GM12891 (cell line): ENCODE data around the gene TMEM80.

Experiments used
- DNase-seq: peaks from one replicate; pipeline ENCODE4 v3.0.0; 2011; ENCODE audit warnings: low spot score; ENCODE audit not compliant: insufficient read length
- FAIRE-seq: peaks from 2 replicates; lab custom pipeline; 2011; peaks lifted over from hg19 to GRCh38; lab: Jason Lieb, UNC
- PAX5 ChIP-seq: IDR thresholded peaks from 2 replicates; pipeline ENCODE4 v1.6.1; 2011; ENCODE audit warnings: low read length, moderate library complexity, mild to moderate bottlenecking; ENCODE audit not compliant: insufficient read depth, severe bottlenecking
- POLR2A ChIP-seq: IDR thresholded peaks from 2 replicates; pipeline ENCODE4 v1.6.1; 2011; ENCODE audit warnings: low read depth, low read length, control low read depth
- POLR2AphosphoS5 ChIP-seq: IDR thresholded peaks from 2 replicates; pipeline ENCODE4 v1.6.1; 2011; ENCODE audit warnings: low read depth, low read length, control low read depth
- POU2F2 ChIP-seq: IDR thresholded peaks from 2 replicates; pipeline ENCODE4 v1.6.1; 2011; ENCODE audit warnings: low read depth, mild to moderate bottlenecking, control low read depth, low read length, moderate library complexity
- SPI1 ChIP-seq: IDR thresholded peaks from 2 replicates; pipeline ENCODE4 v1.6.1; 2011; ENCODE audit warnings: low read depth, low read length, control low read depth
- TAF1 ChIP-seq: IDR thresholded peaks from 2 replicates; pipeline ENCODE4 v1.6.1; 2011; ENCODE audit warnings: low read depth, low read length, control low read depth

Gene TMEM80

DNA sequence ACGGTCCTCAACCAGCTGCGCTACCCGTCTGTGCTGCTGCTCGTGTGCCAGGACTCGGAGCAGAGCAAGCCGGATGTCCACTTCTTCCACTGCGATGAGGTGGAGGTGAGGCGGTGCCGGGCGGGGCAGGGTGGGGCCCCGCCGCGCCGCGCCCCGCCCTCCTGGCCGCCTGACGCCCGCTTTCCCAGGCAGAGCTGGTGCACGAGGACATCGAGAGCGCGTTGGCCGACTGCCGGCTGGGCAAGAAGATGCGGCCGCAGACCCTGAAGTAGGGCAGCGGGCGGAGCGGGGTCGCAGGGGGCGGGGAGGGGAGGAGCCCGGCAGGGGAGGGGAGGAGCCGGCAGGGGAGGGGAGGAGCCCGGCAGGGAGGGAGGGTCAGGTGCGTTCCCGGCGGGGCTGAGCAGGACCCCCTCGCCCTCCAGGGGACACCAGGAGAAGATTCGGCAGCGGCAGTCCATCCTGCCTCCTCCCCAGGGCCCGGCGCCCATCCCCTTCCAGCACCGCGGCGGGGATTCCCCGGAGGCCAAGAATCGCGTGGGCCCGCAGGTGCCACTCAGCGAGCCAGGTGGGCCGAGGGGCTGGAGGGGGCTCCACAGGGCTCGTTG lies 25.1 kb downstream of the TMEM80 start:
- DNase-seq (no peak), FAIRE-seq (peak; percentile 71)
- TF ChIP-seq PAX5, result no peak

DNA sequence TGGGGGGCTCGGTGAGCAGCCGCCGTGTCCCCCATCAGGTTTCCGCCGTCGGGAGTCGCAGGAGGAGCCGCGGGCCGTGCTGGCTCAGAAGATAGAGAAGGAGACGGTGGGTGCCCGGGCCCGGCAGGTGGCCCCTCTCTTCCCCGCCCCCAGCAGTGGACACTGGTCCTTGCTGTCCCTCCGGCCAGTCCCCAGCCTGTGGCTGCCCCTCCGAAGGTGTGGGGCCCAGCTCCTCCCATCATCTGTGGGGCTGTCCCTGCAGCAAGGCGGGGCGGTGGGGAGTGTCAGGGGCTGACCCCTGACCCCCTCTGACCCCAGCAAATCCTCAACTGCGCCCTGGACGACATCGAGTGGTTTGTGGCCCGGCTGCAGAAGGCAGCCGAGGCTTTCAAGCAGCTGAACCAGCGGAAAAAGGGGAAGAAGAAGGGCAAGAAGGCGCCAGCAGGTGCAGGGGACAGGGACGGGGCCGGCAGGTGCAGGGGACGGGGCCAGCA lies 25.7 kb downstream of the TMEM80 start:
- DNase-seq (no peak), FAIRE-seq (no peak)
- TF ChIP-seq PAX5, result no peak
- TF ChIP-seq SPI1, result no peak
- TF ChIP-seq POLR2A, result no peak
- TF ChIP-seq POU2F2, result no peak
- no peak for TF ChIP-seq POLR2AphosphoS5

DNA sequence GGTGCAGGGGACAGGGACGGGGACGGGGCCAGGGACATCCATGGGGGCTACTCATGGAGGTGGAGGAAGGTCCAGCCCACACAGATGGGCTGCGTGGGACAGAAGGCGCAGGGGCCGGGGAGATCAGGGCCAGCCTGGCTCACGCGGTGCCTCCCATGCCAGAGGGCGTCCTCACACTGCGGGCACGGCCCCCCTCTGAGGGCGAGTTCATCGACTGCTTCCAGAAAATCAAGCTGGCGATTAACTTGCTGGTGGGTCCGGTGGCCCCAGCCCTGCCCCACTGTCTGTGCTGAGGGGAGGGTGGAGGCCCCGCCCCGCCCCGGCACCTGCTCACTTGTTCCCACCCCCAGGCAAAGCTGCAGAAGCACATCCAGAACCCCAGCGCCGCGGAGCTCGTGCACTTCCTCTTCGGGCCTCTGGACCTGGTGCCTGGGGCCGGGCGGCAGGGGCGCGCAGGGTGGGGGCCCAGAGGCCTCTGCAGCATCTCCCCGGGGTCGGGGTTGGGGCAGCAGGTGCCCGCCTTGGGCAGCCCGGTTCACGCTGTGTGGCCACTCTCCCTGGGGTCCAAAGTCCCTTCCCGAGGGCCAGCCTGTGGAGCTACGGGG lies 26.2 kb downstream of the TMEM80 start:
- peak; percentile 76 for FAIRE-seq
- TF ChIP-seq POLR2A (no peak), PAX5 (no peak), SPI1 (peak; percentile 72), TAF1 (no peak), POLR2AphosphoS5 (no peak)
- no peak for DNase-seq

DNA sequence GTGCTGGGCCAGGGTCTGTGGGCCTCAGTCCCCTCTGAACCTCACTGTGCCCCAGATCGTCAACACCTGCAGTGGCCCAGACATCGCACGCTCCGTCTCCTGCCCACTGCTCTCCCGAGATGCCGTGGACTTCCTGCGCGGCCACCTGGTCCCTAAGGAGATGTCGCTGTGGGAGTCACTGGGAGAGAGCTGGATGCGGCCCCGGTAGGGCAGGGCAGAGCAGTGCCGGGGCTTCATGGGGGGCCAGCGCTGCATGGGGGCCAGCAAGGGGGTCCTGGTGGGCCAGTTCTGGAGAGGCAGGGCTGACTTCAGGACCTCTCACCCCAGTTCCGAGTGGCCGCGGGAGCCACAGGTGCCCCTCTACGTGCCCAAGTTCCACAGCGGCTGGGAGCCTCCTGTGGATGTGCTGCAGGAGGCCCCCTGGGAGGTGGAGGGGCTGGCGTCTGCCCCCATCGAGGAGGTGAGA lies 26.8 kb downstream of the TMEM80 start:
- no peak for TF ChIP-seq PAX5
- no peak for TF ChIP-seq POLR2A
- FAIRE-seq (no peak), DNase-seq (no peak)

DNA sequence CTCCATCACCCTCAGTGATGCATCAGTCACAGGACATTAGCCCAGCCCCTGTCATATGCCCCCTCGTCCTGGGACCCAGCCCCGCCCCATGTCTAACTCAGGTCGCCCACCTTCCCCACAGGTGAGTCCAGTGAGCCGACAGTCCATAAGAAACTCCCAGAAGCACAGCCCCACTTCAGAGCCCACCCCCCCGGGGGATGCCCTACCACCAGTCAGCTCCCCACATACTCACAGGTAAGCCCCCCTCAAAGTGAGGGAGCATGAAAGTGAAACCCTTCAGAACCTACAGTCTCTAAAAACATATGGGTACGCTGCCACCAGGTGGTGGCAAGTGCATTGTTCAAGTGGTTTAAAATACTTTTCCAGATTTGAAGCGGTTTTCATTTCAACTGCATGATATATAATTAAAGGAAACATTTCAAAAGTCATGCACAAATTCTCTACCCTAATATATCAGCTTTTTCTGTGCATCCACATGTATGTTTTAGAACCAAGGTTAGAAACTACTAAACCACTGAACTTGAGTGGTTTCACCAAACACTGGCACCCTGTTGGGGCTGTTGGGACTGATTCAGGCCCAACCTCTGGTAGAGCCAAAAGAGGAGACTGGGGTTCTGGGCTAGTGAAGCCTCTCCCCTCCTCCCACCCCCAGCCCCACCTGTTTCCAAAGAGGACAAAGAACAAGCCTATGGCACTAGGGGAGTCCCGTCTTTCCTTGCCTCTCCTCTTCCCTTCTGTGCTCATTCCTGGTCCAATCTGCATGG lies 27.7 kb downstream of the TMEM80 start:
- TF ChIP-seq POLR2A, result no peak
- no peak for TF ChIP-seq PAX5
- TF ChIP-seq TAF1, result no peak
- no peak for TF ChIP-seq POU2F2
- TF ChIP-seq SPI1, result no peak
- TF ChIP-seq POLR2AphosphoS5, result no peak
- FAIRE-seq (peak; percentile 83), DNase-seq (no peak)

DNA sequence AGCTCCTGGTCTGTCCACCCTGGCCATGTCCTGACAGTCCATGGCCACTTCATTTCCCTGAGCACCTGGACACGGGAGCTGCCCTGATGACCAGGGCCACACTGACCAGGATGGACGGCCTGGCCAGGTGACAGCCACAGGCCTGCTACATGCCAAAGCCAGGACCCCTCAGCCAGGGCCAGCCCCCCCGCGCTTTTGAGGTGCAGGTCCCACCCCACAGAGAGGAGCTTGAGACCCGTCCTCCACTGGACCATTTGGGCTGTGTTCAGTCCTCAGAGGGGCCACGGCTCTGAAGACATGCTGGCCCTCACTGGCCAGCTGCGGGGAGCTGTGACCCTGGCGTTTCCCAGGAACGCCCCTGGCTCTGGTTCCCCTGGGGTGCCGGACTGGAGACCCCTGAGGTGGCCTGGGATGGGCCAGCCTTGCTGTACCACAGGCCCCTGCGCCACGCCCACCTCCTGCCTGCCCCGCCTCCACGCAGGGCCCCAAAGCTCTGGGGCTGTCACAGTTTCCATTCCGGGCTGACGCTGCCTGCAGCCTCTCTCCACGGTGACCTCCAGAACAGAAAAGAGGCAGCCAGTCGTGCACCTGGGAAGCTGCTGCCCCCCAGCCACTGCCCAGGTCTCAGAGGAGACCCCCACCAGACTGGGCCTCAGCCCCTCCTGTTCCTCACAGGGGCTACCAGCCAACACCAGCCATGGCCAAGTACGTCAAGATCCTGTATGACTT lies 28.6 kb downstream of the TMEM80 start:
- TF ChIP-seq POLR2AphosphoS5, result no peak
- TF ChIP-seq POU2F2, result no peak
- TF ChIP-seq TAF1, result no peak
- no peak for TF ChIP-seq POLR2A
- TF ChIP-seq SPI1, result no peak
- TF ChIP-seq PAX5, result no peak
- no peak for DNase-seq
- no peak for FAIRE-seq

DNA sequence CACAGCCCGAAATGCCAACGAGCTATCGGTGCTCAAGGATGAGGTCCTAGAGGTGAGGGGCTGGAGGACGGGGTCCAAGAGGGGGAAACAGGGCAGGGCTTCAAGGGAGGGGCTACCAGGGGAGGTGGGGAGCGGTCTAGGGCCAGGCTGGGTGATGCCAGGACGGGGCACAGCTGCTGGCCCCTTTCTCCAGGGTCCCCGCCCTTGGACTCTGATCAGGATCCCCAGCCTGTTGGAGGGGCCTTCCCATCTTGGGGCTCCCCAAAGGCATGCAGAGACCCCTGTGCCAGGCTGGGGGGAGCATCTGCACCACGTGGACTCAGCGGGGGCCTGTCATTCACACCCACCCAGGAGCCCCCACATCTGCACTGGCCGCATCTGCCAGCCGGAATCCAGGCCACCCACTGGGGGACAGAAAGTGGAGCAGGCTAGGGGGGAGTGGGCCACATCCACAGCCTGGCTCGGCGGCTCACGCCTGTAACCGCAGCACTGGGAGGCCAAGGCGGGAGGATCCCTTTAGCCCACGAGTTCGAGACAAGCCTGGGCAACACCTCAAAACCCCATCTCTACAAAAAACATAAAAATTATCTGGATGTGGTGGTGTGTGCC lies 29.3 kb downstream of the TMEM80 start:
- FAIRE-seq, result no peak
- TF ChIP-seq TAF1 (no peak), SPI1 (no peak), POLR2A (no peak), POU2F2 (no peak)
- DNase-seq, result no peak

DNA sequence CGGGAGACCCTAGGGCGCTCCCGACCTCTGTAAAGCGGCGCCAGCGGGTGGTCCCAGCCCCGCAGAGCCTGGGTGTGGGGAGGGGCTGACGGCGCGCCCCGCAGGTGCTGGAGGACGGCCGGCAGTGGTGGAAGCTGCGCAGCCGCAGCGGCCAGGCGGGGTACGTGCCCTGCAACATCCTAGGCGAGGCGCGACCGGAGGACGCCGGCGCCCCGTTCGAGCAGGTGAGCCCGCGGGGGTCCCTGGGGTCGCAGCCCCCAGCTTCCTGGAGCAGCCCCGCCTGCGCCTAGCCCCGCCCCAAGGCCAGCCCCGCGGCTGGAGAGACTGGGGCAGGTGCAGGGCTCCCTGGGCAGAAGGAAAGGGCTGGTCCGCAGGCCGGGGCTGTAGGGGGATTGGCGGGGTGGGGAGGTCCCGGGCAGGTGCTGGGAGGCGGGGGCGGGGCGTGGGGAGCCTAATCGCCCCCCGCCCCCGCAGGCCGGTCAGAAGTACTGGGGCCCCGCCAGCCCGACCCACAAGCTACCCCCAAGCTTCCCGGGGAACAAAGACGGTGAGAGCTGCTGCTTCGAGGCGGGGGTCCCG lies 30.1 kb downstream of the TMEM80 start:
- FAIRE-seq, result peak; percentile 13
- TF ChIP-seq PAX5, result no peak
- TF ChIP-seq POLR2AphosphoS5, result no peak
- TF ChIP-seq POU2F2, result no peak
- no peak for TF ChIP-seq TAF1
- TF ChIP-seq POLR2A, result no peak
- no peak for TF ChIP-seq SPI1
- no peak for DNase-seq

DNA sequence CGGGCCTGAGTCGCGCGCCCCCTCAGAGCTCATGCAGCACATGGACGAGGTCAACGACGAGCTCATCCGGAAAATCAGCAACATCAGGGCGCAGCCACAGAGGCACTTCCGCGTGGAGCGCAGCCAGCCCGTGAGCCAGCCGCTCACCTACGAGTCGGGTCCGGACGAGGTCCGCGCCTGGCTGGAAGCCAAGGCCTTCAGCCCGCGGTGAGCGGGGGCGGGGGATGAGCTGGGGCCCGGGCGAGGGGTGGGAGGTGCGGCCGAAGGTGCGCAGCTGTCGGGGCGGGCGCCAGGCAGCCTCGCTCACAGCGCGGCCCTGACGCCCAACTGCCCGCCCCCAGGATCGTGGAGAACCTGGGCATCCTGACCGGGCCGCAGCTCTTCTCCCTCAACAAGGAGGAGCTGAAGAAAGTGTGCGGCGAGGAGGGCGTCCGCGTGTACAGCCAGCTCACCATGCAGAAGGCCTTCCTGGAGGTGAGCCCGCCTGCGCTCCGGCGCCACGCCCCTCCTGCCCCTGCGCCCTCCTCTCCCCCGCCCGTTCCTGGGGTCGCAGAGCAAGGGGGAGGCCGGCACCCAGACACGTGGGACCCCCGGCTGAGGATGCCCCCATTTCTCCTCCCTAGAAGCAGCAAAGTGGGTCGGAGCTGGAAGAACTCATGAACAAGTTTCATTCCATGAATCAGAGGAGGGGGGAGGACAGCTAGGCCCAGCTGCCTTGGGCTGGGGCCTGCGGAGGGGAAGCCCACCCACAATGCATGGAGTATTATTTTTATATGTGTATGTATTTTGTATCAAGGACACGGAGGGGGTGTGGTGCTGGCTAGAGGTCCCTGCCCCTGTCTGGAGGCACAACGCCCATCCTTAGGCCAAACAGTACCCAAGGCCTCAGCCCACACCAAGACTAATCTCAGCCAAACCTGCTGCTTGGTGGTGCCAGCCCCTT lies 30.9 kb downstream of the TMEM80 start:
- DNase-seq, result no peak
- TF ChIP-seq POLR2A (no peak), SPI1 (0 out of 2 replicates have a peak, but pooled peaks have one; percentile 34), TAF1 (no peak)
- FAIRE-seq, result peak; percentile 95
